ENCODE measurements around the gene GABPB1.

GRCh38 chr15:50235794-50236193 lies 119.2 kb downstream of the GABPB1 start:
- TF ChIP-seq CTCF (IDR thresholded peaks at IDR 0.05) (no peak), POLR2AphosphoS5 (IDR thresholded peaks at IDR 0.05) (no peak), POLR2A (IDR thresholded peaks at IDR 0.05) (no peak)

All from suprapubic skin (tissue), 4 donors.